H9 (cell line): Measurements from ENCODE around the gene P2RY14. TPM values are rescaled to one million over a fixed set of nuclear protein-coding genes. Genes with fewer than 3 reads are reported as not detected.

ENCODE experiments used
- DNase-seq: peaks from one replicate; pipeline ENCODE4 v3.0.0-alpha.2; 2017
- H2AFZ ChIP-seq: one replicate; pipeline ENCODE4 v1.6.1; 2013; ENCODE audit warnings: mild to moderate bottlenecking, low read length, control low read depth, moderate library complexity
- H2AK5ac ChIP-seq: 2 replicates; pipeline ENCODE4 v1.6.1; 2013; ENCODE audit warnings: low read length, control low read depth, mixed read lengths; ENCODE audit not compliant: insufficient read length
- H2BK120ac ChIP-seq: one replicate; pipeline ENCODE4 v1.6.1; 2013; ENCODE audit warnings: low read depth, mild to moderate bottlenecking, low read length, control low read depth, inconsistent platforms; ENCODE audit not compliant: poor library complexity, severe bottlenecking
- H2BK12ac ChIP-seq: 2 replicates; pipeline ENCODE4 v1.6.1; 2013; ENCODE audit warnings: low read length, control low read depth, mixed read lengths, low read depth; ENCODE audit not compliant: insufficient read length
- H2BK15ac ChIP-seq: 2 replicates; pipeline ENCODE4 v1.6.1; 2013; ENCODE audit warnings: low read depth, low read length, control low read depth
- H2BK20ac ChIP-seq: one replicate; pipeline ENCODE4 v1.6.1; 2013; ENCODE audit warnings: low read depth, mild to moderate bottlenecking, low read length, control low read depth, inconsistent platforms; ENCODE audit not compliant: poor library complexity, severe bottlenecking
- H2BK5ac ChIP-seq: 2 replicates; pipeline ENCODE4 v1.6.1; 2013; ENCODE audit warnings: low read length, control low read depth, mixed read lengths; ENCODE audit not compliant: insufficient read length
- H3K14ac ChIP-seq: 2 replicates; pipeline ENCODE4 v1.6.1; 2013; ENCODE audit warnings: low read length, control low read depth; ENCODE audit not compliant: insufficient read depth
- H3K18ac ChIP-seq: 2 replicates; pipeline ENCODE4 v1.6.1; 2013; ENCODE audit warnings: low read depth, mild to moderate bottlenecking, mixed read lengths, low read length, control low read depth; ENCODE audit not compliant: insufficient read length
- H3K23ac ChIP-seq: 2 replicates; pipeline ENCODE4 v1.6.1; 2013; ENCODE audit warnings: low read length, control low read depth, mixed read lengths, low read depth; ENCODE audit not compliant: insufficient read length
- H3K23me2 ChIP-seq: 2 replicates; pipeline ENCODE4 v1.6.1; 2013; ENCODE audit warnings: low read depth, mild to moderate bottlenecking, mixed read lengths, low read length, control low read depth; ENCODE audit not compliant: insufficient read length, poor library complexity, severe bottlenecking
- H3K27ac ChIP-seq: 2 replicates; pipeline ENCODE4 v1.5.1; 2013; ENCODE audit warnings: low read length, control low read depth, mixed read lengths, low read depth; ENCODE audit not compliant: insufficient read length
- H3K27me3 ChIP-seq: 2 replicates; pipeline ENCODE4 v1.6.1; 2013; ENCODE audit warnings: low read length, control low read depth, inconsistent platforms; ENCODE audit not compliant: insufficient read depth
- H3K4ac ChIP-seq: 2 replicates; pipeline ENCODE4 v1.6.1; 2013; ENCODE audit warnings: low read depth, mild to moderate bottlenecking, control low read depth, inconsistent platforms, low read length, moderate library complexity
- H3K4me1 ChIP-seq: 2 replicates; pipeline ENCODE4 v1.6.1; 2013; ENCODE audit warnings: low read length, control low read depth, inconsistent platforms; ENCODE audit not compliant: insufficient read depth
- H3K4me2 ChIP-seq: 2 replicates; pipeline ENCODE4 v1.6.1; 2013; ENCODE audit warnings: low read length, control low read depth, mixed read lengths; ENCODE audit not compliant: insufficient read length, insufficient read depth
- H3K56ac ChIP-seq: 2 replicates; pipeline ENCODE4 v1.6.1; 2013; ENCODE audit warnings: low read depth, mild to moderate bottlenecking, mixed read lengths, low read length, control low read depth; ENCODE audit not compliant: insufficient read length
- H3K79me1 ChIP-seq: 2 replicates; pipeline ENCODE4 v1.6.1; 2013; ENCODE audit warnings: low read depth, mild to moderate bottlenecking, moderate library complexity, low read length, control low read depth, inconsistent platforms; ENCODE audit not compliant: insufficient read depth, poor library complexity, severe bottlenecking
- H3K79me2 ChIP-seq: 2 replicates; pipeline ENCODE4 v1.6.1; 2013; ENCODE audit warnings: low read length, control low read depth, inconsistent platforms; ENCODE audit not compliant: insufficient read depth
- H3K9ac ChIP-seq: 2 replicates; pipeline ENCODE4 v1.6.1; 2013; ENCODE audit warnings: low read length, control low read depth, mixed read lengths; ENCODE audit not compliant: insufficient read length; ENCODE audit errors: extremely low read depth
- H3K9me3 ChIP-seq: one replicate; pipeline ENCODE4 v1.6.1; 2013; ENCODE audit warnings: low read depth, low read length, inconsistent platforms; ENCODE audit not compliant: control insufficient read depth
- H3T11ph ChIP-seq: one replicate; pipeline ENCODE4 v1.6.1; 2013; ENCODE audit warnings: mild to moderate bottlenecking, low read length, control low read depth, inconsistent platforms
- H4K20me1 ChIP-seq: one replicate; pipeline ENCODE4 v1.6.1; 2013; ENCODE audit not compliant: control insufficient read depth, insufficient read length, insufficient read depth
- H4K5ac ChIP-seq: 2 replicates; pipeline ENCODE4 v1.6.1; 2013; ENCODE audit warnings: low read depth, mild to moderate bottlenecking, mixed read lengths, low read length, control low read depth; ENCODE audit not compliant: insufficient read length
- H4K8ac ChIP-seq: replicated peaks from 2 replicates; pipeline ENCODE4 v1.6.1; 2013; ENCODE audit warnings: low read length, control low read depth, mixed read lengths, low read depth; ENCODE audit not compliant: insufficient read length
- H4K91ac ChIP-seq: 2 replicates; pipeline ENCODE4 v1.6.1; 2013; ENCODE audit warnings: low read depth, mild to moderate bottlenecking, moderate library complexity, mixed read lengths, low read length, control low read depth; ENCODE audit not compliant: insufficient read length
- H3K27ac Mint-ChIP-seq, 3 experiments: 2 replicates in 2 of 3; 3 replicates in 1 of 3; pipeline ENCODE4 v1.8.0; 2020 to 2021; ENCODE audit warnings: mixed read lengths in 3 of 3, mild to moderate bottlenecking in 1 of 3, moderate library complexity in 1 of 3
- H3K27me3 Mint-ChIP-seq: 2 replicates; pipeline ENCODE4 v1.8.0; 2021; ENCODE audit warnings: low read depth, mild to moderate bottlenecking, moderate library complexity, mixed read lengths
- H3K36me3 Mint-ChIP-seq, 3 experiments: 2 replicates in 2 of 3; 3 replicates in 1 of 3; pipeline ENCODE4 v1.8.0; 2020 to 2021; ENCODE audit warnings: low read depth in 3 of 3, mixed read lengths in 3 of 3; ENCODE audit not compliant: insufficient read depth in 1 of 3
- H3K4me1 Mint-ChIP-seq, 2 experiments: 2 replicates each; pipeline ENCODE4 v1.8.0; 2020; ENCODE audit warnings: mixed read lengths in 2 of 2
- H3K4me3 Mint-ChIP-seq, 2 experiments: 2 replicates in 1 of 2; 3 replicates in 1 of 2; pipeline ENCODE4 v1.8.0; 2020 to 2021; ENCODE audit warnings: mild to moderate bottlenecking in 2 of 2, mixed read lengths in 2 of 2, moderate library complexity in 1 of 2
- H3K9me3 Mint-ChIP-seq, 2 experiments: 2 replicates in 1 of 2; 3 replicates in 1 of 2; pipeline ENCODE4 v1.8.0; 2020; ENCODE audit warnings: mild to moderate bottlenecking in 2 of 2, mixed read lengths in 2 of 2, moderate library complexity in 1 of 2
- WGBS: extraction: QIAGEN DNeasy Blood & Tissue Kit; methylation state at CpG from one replicate; pipeline ENCODE4 v1.1.7; 2013; ENCODE audit warnings: missing lambda C conversion rate, low lambda C conversion rate, mixed read lengths; ENCODE audit not compliant: insufficient read length; ENCODE audit errors: extremely low coverage; 5-methylcytosine and 5-hydroxymethylcytosine counted together
- total RNA-seq: library from RNA; stranded (reverse); gene quantifications from 2 replicates; pipeline ENCODE4 v1.2.1, GENCODE V29; 2021
- TF ChIP-seq, protein P1 (sequence below): fragments of 200-600 bp; sonication (generic); conservative IDR thresholded peaks from 3 replicates; pipeline ENCODE4 v1.8.0; 2021; ENCODE audit warnings: antibody characterized with exemption, mild to moderate bottlenecking

The P2RY14 gene
- total RNA-seq, 1 experiment from 2014 or later = not detected

DNA sequence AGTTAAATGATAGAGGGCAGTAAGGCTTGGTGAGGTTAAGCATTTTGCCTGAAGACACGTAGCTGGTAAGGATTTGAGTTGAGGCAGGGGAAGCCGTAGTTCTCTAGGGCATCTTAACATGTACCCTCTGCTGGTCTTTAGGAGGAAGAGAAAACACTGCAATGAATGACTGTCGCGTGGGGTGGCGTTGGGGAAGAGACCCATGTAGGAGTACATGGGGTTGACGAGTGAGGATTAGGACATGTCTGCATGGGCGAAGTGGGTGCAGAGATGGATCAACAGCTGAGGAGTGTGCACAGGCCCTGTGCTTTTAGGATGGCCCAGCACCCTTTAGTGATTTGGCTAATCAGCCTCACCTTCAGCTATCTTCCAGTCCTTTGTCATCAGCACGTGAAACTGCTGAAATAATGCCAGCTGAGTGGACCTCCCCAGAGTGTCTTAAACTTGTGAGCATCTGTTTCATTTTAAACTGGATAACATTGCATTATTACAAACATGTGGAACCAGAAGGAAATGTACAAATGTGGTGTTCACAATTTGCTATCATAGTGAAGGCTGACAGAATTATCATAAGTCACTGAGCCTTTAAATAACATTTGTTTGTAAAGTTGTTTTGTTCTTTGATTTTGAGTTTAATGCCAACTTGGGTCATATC lies 15.3 kb downstream of the P2RY14 start:
- Histone ChIP-seq H2BK120ac (no peak overlapping the region), H4K5ac (no peak overlapping the region)
- H3K27ac Mint-ChIP-seq = peak overlapping the region in 1 of 3 experiments; percentile 1; a peak in 1 of 7 replicates

More for the DNA sequence above, 15.3 kb downstream of the P2RY14 start:
- H2BK15ac ChIP-seq = no peak overlapping the region
- Mint-ChIP-seq H3K4me3 (no peak overlapping the region), H3K27me3 (no peaks in the 10 kb centered on the region), H3K9me3 (no peaks in the 10 kb centered on the region), H3K4me1 (peaks cover 10 to 12% of the 10 kb centered on the region in 2 experiments), H3K36me3 (peaks cover 0 to 4% (median 3%) of the 10 kb centered on the region in 3 experiments; a peak in 3 of 7 replicates)
- H3K9me3 ChIP-seq = no peaks in the 10 kb centered on the region
- no peak overlapping the region for H3K9ac ChIP-seq
- no peak overlapping the region for H3K18ac ChIP-seq
- H3K4me2 ChIP-seq = no peak overlapping the region
- no CpG with 5 or more reads among the region's 8 CpGs for WGBS
- TF ChIP-seq, protein P1, sequence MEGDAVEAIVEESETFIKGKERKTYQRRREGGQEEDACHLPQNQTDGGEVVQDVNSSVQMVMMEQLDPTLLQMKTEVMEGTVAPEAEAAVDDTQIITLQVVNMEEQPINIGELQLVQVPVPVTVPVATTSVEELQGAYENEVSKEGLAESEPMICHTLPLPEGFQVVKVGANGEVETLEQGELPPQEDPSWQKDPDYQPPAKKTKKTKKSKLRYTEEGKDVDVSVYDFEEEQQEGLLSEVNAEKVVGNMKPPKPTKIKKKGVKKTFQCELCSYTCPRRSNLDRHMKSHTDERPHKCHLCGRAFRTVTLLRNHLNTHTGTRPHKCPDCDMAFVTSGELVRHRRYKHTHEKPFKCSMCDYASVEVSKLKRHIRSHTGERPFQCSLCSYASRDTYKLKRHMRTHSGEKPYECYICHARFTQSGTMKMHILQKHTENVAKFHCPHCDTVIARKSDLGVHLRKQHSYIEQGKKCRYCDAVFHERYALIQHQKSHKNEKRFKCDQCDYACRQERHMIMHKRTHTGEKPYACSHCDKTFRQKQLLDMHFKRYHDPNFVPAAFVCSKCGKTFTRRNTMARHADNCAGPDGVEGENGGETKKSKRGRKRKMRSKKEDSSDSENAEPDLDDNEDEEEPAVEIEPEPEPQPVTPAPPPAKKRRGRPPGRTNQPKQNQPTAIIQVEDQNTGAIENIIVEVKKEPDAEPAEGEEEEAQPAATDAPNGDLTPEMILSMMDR = no peak
- no peak overlapping the region for H3K23ac ChIP-seq
- no peaks in the 10 kb centered on the region for H3K79me1 ChIP-seq
- H3K4me1 ChIP-seq = peaks cover 2% of the 10 kb centered on the region; the same call in 1 of the 2 replicates
- H4K8ac ChIP-seq = no peak overlapping the region
- H2BK12ac ChIP-seq = no peak overlapping the region
- no peaks in the 10 kb centered on the region for H3K23me2 ChIP-seq
- H3K4ac ChIP-seq = no peak overlapping the region
- no peak overlapping the region for H3K14ac ChIP-seq
- H4K91ac ChIP-seq = no peak overlapping the region
- H3K27me3 ChIP-seq = no peaks in the 10 kb centered on the region
- H2AK5ac ChIP-seq = no peak overlapping the region
- H2BK5ac ChIP-seq = no peak overlapping the region
- no peaks in the 10 kb centered on the region for H4K20me1 ChIP-seq
- DNase-seq = no peak
- H2AFZ ChIP-seq = no peak overlapping the region
- H3K56ac ChIP-seq = no peak overlapping the region
- H3K79me2 ChIP-seq = no peaks in the 10 kb centered on the region
- no peak overlapping the region for H3T11ph ChIP-seq
- no peak overlapping the region for H2BK20ac ChIP-seq
- H3K27ac ChIP-seq = no peak overlapping the region
